ENCODE measurements around the gene IRF5. TPM values are rescaled to one million over a fixed set of nuclear protein-coding genes. Genes with fewer than 3 reads are reported as not detected.

The IRF5 gene
- total RNA-seq, 1 experiment from 2014 or later = 0.75 TPM

GRCh38 chr7:128919881-128920799 lies 17.6 kb upstream of the IRF5 start:
- no peak for DNase-seq (ENCODE audit: low read depth)

- DNase-seq (ENCODE audit: low read depth) = no peak
Measured at GRCh38 chr7:128920913-128921582, 16.7 kb upstream of the IRF5 start.

GRCh38 chr7:128921866-128922440 lies 15.8 kb upstream of the IRF5 start:
- DNase-seq (ENCODE audit: low read depth) = no peak

GRCh38 chr7:128922496-128923410 lies 15.0 kb upstream of the IRF5 start:
- no peak for DNase-seq (ENCODE audit: low read depth)

- DNase-seq (ENCODE audit: low read depth) = peak; percentile 17
Measured at GRCh38 chr7:128923411-128923800, 14.3 kb upstream of the IRF5 start.

- DNase-seq (ENCODE audit: low read depth) = no peak
Measured at GRCh38 chr7:128924707-128925588, 12.8 kb upstream of the IRF5 start.

GRCh38 chr7:128928159-128928813 lies 9.4 kb upstream of the IRF5 start:
- DNase-seq (ENCODE audit: low read depth) = no peak

GRCh38 chr7:128928882-128929788 lies 8.6 kb upstream of the IRF5 start:
- DNase-seq (ENCODE audit: low read depth) = no peak

GRCh38 chr7:128931190-128931798 lies 6.4 kb upstream of the IRF5 start:
- no peak for DNase-seq (ENCODE audit: low read depth)

- no peak for DNase-seq (ENCODE audit: low read depth)
Measured at GRCh38 chr7:128931965-128932861, 5.5 kb upstream of the IRF5 start.

- no peak for DNase-seq (ENCODE audit: low read depth)
Measured at GRCh38 chr7:128932862-128933179, 4.9 kb upstream of the IRF5 start.

- no peak for DNase-seq (ENCODE audit: low read depth)
Measured at GRCh38 chr7:128933180-128933891, 4.4 kb upstream of the IRF5 start.

GRCh38 chr7:128934361-128935341 lies 3.1 kb upstream of the IRF5 start:
- DNase-seq (ENCODE audit: low read depth) = no peak

- no peak for DNase-seq (ENCODE audit: low read depth)
Measured at GRCh38 chr7:128935342-128935730, 2.4 kb upstream of the IRF5 start.

- DNase-seq (ENCODE audit: low read depth) = no peak
Measured at GRCh38 chr7:128936798-128937197, 929 bp upstream of the IRF5 start.

- no peak for DNase-seq (ENCODE audit: low read depth)
Measured at GRCh38 chr7:128937271-128937646, 468 bp upstream of the IRF5 start.

Data from LHCN-M2 (cell line).